ENCODE results near the gene GLCE.

Gene GLCE

DNA sequence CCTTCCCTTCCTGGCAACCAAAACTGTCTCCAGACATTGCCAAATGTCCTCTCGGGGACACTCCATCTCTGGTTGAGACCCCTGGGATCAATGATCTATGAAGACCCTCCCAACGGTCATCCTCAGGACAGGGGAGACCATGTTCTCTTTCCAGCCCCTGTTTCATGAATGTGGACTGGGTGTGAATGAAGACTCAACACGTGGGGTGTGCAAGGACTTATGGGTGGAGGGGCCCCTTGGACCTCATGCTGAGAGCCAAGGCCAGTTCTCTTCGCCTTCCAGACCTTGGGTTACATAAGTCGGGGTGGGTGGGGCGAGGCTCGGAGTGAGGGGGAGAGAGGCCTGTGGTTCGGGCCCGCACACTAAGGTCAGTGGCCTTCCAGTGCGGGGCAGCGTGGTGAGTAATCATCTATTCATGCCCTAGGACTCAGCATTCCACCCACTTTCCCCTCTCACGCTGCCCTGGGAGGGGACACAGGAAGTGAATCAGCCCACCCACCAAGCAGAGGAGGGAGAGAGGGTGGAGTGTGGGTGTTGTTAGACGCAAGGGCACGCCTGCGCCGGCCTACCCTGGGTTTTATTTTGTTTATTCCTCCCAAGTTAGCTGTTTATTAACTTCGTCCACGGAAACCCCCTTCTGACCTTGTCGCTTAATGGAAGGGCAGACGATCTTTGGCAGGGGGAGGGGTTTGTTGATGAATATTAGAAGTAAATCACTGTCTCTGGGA, 144.9 kb downstream of the GLCE start:
- no peak for TF ChIP-seq ZNF274 (IDR thresholded peaks at IDR 0.05; ENCODE audit: low read depth, low read length)
- no peak overlapping the region for H3K4me3 ChIP-seq (ENCODE audit: low read length)

DNA sequence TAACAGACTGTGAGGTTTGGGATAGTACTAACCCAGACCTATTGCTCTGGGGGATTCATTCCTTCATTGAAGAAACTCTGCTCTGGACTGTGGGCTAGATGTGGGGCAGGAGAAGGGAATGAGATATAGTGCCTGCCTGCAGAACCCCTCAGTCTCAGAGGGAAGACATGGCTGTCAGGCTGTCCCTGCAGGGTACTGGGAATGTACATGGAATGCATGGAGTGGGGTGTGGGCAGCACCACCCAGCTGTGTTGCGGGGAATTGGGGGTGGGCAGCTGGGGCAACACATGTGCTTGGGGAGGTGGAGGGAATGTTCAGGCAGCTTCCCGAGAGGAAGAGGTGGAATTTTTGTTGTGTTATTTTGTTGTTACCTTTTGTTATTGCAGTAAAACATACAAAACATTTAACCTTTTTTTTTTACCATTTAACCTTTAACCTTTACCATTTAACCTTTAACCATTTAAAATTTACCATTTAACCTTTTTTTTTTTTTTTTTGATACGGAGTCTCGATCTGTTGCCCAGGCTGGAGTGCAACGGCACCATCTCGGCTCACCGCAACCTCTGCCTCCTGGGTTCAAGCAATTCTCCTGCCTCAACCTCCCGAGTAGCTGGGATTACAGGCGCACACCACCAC, 145.6 kb downstream of the GLCE start:
- H3K4me3 ChIP-seq (ENCODE audit: low read length) = no peak overlapping the region
- no peak for TF ChIP-seq ZNF274 (IDR thresholded peaks at IDR 0.05; ENCODE audit: low read depth, low read length)

DNA sequence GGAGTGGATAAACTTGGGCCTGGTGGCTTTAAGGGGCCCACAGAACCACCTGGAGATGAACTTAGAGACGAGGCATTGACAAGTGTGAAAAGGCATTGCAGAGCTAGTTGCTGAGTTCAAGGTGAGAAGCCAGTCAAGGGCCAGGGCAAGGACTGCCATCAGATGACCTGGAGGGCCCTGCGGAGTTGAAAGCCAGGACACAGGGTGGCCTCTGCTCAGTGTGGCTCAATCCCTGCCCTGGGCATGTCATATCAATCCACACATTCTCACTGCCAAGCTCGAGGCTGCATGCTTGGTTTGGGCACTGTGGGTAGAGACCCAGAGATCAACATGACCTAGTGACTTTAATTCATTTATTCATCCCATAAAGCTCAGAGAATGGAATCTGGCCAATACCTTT, 147.5 kb downstream of the GLCE start:
- no peak overlapping the region for H3K4me3 ChIP-seq (ENCODE audit: low read length)
- TF ChIP-seq ZNF274 (IDR thresholded peaks at IDR 0.05; ENCODE audit: low read depth, low read length) = no peak

DNA sequence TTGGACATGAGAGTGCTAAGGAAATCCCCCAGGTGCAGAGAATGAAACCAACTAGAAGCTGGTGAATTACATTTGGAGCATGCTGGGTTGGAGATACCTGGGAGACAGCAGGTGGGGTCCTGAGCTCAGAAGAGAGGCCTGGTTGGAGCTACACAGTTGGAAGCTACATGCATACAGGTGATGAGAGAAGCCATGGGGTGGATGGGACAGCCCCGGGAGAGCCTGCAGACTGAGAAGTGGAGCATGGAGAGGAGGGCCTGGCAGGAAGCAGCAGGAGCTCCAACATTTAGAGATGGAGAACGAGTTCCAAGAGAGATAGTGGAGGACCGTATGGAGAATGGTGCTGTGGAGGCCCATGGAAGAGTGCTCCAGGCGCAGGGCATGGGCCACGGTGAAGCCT, 148.5 kb downstream of the GLCE start:
- H3K4me3 ChIP-seq (ENCODE audit: low read length) = no peak overlapping the region
- TF ChIP-seq ZNF274 (IDR thresholded peaks at IDR 0.05; ENCODE audit: low read depth, low read length) = no peak

DNA sequence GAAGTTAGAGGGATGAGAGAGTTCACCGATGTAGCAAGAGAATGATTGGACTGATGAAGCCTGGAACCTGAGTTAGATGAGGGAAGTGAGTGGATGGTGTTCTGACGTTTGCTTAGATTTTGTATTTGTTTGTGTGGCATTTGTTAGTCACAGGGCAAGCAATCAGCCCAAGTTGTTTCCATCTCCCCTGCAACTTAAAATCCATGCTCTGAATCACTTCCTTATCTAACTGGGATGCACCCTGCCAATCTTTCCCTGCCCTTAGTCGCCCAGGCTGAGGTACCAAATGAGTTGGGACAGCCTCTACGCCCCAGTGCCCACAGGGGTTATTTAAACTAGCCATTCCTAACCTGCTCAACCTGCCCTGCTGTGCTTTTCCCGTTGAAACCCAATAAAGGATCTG, 150.9 kb downstream of the GLCE start:
- H3K4me3 ChIP-seq (ENCODE audit: low read length) = no peak overlapping the region
- no peak for TF ChIP-seq ZNF274 (IDR thresholded peaks at IDR 0.05; ENCODE audit: low read depth, low read length)

DNA sequence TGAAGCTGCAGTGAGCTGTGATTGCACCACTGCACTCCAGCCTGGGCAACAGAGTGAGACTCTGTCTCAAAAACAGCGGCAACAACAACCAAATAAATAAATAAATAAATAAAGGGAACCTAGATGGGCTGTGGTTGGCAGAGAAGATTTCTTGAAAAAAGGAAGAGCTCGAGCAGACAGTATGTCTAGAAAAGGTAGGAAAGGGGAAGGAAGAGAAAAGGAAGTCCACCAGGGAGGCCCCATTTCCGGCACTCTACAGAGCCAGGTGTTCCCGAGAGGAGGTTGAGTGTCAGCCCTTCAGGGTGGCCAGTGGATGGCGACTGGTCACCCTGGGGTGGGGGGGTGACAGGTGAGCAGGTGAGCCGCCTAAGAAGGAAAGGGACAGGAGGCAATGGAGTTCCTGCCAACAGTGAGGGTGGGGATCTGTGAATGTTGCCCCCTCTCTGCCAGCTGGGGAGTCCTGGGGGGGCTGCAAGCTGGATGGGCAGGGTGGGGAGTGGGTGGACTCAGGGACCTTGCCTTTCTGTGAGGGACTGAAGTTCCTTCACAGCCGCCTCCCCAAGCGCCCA, 153.1 kb downstream of the GLCE start:
- no peak overlapping the region for H3K4me3 ChIP-seq (ENCODE audit: low read length)
- TF ChIP-seq ZNF274 (IDR thresholded peaks at IDR 0.05; ENCODE audit: low read depth, low read length) = no peak

DNA sequence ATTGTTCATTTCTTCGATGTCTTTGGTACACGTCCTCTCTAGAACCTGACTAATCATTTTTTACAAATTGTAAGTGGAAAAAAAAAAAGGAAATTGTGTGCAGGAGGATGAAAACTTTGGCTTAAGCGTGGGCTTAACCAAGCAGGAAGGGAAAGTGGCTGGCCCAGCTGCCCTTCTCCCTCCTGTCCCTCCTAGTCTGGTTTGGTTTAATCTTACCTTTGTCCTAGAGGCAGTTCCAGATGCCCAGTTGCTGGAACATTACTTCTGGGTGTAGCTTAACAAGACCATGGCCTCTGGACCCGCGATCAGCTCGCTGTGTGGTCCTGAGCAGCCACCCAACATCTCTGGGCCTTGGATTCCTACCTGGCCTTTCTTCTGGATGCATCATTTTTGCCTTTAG, 153.7 kb downstream of the GLCE start:
- no peak overlapping the region for H3K4me3 ChIP-seq (ENCODE audit: low read length)
- TF ChIP-seq ZNF274 (IDR thresholded peaks at IDR 0.05; ENCODE audit: low read depth, low read length) = no peak

DNA sequence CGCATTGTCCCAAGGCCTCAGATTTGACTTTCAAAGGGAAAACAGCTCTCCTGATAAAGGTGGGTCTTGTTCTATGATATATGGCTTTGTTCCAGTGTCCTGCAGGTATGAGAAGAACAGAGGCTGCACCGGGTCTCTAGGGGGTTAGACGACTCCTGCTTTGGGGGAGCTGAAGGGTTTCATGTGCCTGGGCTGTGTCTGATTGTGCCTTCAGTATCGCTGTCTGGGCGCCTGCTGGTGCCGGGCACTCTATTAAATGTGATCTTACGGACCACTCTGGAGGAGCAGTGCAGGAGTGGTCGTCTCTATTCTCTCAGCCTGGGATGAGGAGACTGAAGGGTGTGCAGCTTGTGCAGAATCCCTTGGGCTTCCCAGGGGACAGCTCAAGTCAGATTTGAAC, 154.3 kb downstream of the GLCE start:
- TF ChIP-seq ZNF274 (IDR thresholded peaks at IDR 0.05; ENCODE audit: low read depth, low read length) = no peak
- H3K4me3 ChIP-seq (ENCODE audit: low read length) = no peak overlapping the region

DNA sequence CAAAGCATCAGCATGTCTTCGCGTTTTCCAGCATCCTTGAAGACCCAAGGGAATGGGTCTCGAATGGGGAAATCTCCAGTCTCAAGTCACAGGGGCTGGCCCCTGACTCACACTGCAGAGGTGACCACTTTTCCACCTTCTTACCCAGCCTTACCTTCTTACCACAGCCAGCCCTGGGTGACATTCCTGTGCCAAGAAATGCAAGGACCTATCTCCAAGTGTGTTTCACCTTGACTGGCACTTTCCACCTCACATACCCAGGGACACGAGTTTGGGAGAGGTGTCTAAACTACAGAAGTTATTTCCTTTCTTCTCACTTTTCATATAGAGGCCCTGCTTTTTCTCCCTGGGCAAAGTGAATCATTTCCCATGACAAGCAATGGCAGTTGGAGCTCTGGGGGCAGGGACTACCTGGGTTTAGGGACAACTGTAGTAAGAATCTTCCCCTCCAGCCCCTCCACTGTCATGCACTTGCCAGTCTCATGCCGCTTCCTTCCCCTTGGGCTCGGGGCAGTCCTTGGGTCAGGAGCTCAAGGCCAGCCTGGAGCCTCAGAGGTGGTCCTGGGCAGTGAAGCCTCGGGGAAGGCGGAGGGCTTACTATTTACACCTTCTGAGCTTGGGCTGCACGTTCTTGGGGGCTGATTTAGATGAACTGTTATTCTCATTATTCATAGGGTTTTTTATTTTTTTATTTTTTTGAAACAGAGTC, 155.1 kb downstream of the GLCE start:
- TF ChIP-seq ZNF274 (IDR thresholded peaks at IDR 0.05; ENCODE audit: low read depth, low read length) = no peak
- H3K4me3 ChIP-seq (ENCODE audit: low read length) = no peak overlapping the region

DNA sequence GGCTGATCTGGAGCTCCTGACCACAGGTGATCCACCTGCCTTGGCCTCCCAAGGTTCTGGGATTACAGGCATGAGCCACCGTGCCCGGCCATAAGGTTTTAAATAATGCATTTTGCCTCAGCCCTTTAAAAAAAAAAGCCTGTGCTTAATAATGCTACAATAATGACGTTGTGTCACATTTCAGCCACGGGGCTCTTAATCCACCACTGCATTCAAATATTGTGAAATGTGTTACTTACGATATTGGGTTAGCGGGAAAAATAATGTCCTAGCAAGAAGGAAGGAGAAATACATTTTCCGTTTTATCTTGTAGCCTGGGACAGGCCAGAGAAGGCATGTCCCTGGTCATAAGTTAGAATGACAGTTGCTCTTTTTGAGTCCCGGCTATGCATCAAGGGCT, 155.9 kb downstream of the GLCE start:
- no peak overlapping the region for H3K4me3 ChIP-seq (ENCODE audit: low read length)
- TF ChIP-seq ZNF274 (IDR thresholded peaks at IDR 0.05; ENCODE audit: low read depth, low read length) = no peak

DNA sequence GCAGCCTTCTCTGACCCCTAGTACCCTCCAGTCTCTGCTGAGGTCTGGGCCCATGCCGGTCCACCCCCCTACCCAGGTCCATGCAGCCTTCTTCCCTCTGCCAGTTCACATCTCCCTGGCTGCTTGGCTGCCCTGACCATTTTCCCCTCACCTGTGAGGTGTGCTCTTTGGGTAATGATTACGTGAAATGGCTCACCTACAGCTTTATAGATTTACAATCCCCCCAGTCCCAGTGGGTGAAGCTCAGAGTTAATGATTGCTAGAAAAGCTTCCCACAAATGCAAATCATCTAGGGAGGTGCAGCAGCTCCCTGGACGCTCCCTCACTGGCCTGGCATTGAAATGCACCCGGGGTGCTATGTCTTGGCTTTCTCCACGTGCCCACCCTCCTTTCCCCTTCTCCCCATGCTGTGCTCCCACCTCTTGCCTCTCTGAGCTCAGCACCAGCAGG, 157.0 kb downstream of the GLCE start:
- no peak overlapping the region for H3K4me3 ChIP-seq (ENCODE audit: low read length)
- TF ChIP-seq ZNF274 (IDR thresholded peaks at IDR 0.05; ENCODE audit: low read depth, low read length) = no peak

DNA sequence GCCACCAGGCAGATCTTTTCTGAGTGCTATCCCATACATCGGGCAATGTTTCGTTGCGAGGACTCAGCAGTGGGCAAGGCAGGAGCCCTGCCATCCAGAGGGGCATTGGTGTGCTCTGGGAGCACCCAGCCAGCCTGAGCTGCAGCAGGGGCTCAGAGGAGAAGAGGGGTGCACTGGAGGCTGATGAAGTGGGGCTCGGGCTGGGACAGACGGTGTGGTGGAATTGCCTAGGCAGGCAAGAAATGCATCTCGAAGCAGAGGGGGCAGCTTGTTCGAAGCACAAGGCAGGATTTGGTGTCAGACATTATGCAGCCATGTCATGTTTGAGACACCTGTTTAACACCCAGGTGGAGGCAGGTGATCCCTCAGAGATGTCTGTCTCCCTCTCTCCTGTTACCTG, 157.6 kb downstream of the GLCE start:
- no peak for TF ChIP-seq ZNF274 (IDR thresholded peaks at IDR 0.05; ENCODE audit: low read depth, low read length)
- no peak overlapping the region for H3K4me3 ChIP-seq (ENCODE audit: low read length)

DNA sequence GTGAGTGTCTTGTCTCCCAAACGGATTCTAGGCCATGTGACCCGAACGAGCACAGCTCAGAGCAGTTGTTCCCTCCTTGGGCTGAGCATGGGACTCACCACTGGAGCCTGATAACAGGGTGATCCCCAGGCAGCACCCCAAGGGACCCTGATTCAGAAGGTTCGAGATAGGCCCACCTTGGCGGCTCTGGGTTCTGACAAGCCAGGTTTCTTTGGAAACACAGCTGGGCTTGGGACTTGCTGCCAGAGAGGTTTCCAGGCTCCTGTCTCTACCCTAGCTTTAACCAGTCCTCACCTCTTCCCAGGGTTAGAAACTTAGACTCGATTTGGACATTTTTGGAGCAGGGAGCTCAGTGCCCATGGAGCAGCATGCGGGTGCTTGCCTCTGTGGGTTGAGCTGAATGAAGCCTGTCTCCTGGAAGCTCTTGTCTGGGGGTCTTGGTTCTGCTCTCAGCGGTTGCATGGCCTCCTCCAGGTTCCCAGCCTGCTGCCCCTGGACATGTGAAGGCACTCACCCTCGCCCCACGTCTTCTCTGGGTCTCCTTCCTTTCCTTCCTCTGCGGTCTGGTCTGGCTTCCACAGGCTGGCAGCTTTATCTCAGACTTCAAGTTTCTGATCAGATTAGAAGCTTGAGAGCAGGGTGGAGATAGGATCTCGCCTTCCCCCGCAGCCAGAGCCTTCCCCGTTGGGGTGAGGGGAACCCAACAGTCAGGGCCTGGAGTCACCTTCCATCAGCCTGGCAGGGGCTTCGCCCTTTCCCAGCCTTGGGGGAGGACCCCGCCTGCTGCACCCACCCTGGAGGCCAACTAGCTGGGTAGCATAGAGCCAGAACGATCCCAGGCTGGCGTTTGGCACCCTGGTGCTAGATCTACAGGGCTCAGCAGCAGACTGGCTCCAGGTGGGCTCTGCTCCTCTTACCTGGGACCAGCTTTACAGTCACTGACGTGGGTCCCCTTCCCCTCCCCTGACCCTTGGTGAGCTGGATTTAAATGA, 159.2 kb downstream of the GLCE start:
- no peak for TF ChIP-seq ZNF274 (IDR thresholded peaks at IDR 0.05; ENCODE audit: low read depth, low read length)
- no peak overlapping the region for H3K4me3 ChIP-seq (ENCODE audit: low read length)
